ENCODE measurements around the gene PLCH2.
"Not testable (repeated sequence)": the region's sequence is repeated elsewhere in the genome, so short reads cannot be mapped to it uniquely, and the experiment has no call there.

Gene PLCH2

DNA sequence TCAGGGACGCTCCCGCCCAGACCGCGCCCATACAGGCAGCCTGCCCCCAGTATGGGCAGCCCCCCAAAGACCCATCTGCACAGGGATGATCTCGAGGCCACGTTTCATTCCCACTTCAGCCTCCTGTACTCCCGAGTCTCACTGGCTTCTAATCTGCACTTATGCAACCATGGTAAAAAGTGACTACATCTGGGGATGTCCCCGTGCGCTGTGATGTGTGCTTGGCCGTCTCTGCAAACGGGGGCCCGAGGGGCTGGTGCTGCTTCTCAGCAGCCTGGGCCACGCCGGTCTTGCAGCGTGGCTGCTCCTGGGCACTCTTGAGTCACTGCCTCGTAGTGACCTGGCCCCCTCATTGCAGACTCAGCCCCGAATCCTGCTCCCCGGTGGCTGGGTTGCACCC, 17.4 kb upstream of the PLCH2 start:
- Histone ChIP-seq H3K79me2 (ENCODE audit: control insufficient read depth, low read length) (no peaks in the 10 kb centered on the region), H3K4me2 (ENCODE audit: low read length) (no peak overlapping the region), H3K27ac (ENCODE audit: low read depth, low read length) (no peak overlapping the region), H3K9me3 (ENCODE audit: control insufficient read depth, insufficient read depth, low read length) (no peaks in the 10 kb centered on the region), H4K20me1 (ENCODE audit: control insufficient read depth, insufficient read depth, low read depth, low read length) (no peaks in the 10 kb centered on the region), H3K9me2 (replicated peaks; ENCODE audit: control insufficient read depth, low read length) (no peaks in the 10 kb centered on the region), H3K4me3 (ENCODE audit: low read length) (no peak overlapping the region), H3K36me3 (ENCODE audit: control insufficient read depth, low read length) (no peaks in the 10 kb centered on the region), H3K4me1 (ENCODE audit: control insufficient read depth, low read length) (no peaks in the 10 kb centered on the region), H3F3A (ENCODE audit: control insufficient read depth, insufficient read depth) (no peaks in the 10 kb centered on the region), H3K27me3 (ENCODE audit: control insufficient read depth, low read length) (no peaks in the 10 kb centered on the region)
- TF ChIP-seq EZH2phosphoT487 (IDR thresholded peaks at IDR 0.05; ENCODE audit: borderline replicate concordance, low read length): no peak
- TF ChIP-seq, protein P1, sequence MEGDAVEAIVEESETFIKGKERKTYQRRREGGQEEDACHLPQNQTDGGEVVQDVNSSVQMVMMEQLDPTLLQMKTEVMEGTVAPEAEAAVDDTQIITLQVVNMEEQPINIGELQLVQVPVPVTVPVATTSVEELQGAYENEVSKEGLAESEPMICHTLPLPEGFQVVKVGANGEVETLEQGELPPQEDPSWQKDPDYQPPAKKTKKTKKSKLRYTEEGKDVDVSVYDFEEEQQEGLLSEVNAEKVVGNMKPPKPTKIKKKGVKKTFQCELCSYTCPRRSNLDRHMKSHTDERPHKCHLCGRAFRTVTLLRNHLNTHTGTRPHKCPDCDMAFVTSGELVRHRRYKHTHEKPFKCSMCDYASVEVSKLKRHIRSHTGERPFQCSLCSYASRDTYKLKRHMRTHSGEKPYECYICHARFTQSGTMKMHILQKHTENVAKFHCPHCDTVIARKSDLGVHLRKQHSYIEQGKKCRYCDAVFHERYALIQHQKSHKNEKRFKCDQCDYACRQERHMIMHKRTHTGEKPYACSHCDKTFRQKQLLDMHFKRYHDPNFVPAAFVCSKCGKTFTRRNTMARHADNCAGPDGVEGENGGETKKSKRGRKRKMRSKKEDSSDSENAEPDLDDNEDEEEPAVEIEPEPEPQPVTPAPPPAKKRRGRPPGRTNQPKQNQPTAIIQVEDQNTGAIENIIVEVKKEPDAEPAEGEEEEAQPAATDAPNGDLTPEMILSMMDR (IDR thresholded peaks at IDR 0.05; ENCODE audit: low read depth, low read length, poor library complexity, severe bottlenecking): no peak

DNA sequence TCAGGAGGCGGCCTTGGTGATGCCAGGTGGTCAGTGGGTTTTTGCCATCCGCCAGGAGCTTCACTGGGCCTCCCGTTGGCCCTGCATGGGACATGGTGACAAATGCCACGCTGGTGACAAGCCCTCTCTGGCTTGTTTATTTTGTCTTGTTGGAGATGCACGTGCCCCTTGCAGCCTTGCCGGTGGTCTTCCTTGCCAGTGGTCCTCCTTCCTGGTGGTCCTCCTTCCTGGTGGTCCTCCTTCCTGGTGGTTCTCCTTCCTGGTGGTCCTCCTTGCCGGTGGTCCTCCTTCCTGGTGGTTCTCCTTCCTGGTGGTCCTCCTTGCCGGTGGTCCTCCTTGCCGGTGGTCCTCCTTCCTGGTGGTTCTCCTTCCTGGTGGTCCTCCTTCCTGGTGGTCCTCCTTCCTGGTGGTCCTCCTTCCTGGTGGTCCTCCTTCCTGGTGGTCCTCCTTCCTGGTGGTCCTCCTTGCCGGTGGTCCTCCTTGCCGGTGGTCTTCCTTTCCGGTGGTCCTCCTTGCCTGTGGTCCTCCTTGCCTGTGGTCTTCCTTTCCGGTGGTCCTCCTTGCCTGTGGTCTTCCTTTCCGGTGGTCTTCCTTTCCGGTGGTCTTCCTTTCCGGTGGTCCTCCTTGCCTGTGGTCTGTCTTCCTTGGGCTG, 16.9 kb upstream of the PLCH2 start:
- H3F3A ChIP-seq (ENCODE audit: control insufficient read depth, insufficient read depth); H3K4me1 ChIP-seq (ENCODE audit: control insufficient read depth, low read length); H4K20me1 ChIP-seq (ENCODE audit: control insufficient read depth, insufficient read depth, low read depth, low read length); H3K9me3 ChIP-seq (ENCODE audit: control insufficient read depth, insufficient read depth, low read length); H3K4me2 ChIP-seq (ENCODE audit: low read length); H3K4me3 ChIP-seq (ENCODE audit: low read length); H3K36me3 ChIP-seq (ENCODE audit: control insufficient read depth, low read length); H3K27ac ChIP-seq (ENCODE audit: low read depth, low read length); H3K79me2 ChIP-seq (ENCODE audit: control insufficient read depth, low read length); H3K9me2 ChIP-seq (replicated peaks; ENCODE audit: control insufficient read depth, low read length); H3K27me3 ChIP-seq (ENCODE audit: control insufficient read depth, low read length): not testable (repeated sequence)

DNA sequence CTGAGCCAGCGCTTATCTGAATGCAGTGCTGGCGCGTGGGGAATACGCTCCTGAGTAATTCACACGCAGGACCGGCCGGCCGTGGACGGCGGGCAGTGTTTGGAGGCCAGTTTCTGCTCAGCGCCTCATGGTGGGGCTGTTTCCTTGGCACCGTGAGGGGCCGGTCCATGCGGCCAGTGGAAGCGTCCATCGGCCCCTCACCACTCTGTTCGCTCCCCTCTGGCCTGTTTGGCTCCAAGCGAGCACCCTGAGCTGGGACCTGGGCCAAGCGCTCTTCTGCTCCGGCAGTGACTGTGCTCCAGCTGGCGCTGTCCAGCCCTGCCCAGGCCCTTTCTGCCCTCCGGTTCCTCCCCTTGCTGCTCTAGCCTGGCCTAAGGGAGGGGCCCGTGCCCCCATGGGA, 16.3 kb upstream of the PLCH2 start:
- H3K9me2 ChIP-seq (replicated peaks; ENCODE audit: control insufficient read depth, low read length): no peaks in the 10 kb centered on the region
- TF ChIP-seq, protein P1 (IDR thresholded peaks at IDR 0.05; ENCODE audit: low read depth, low read length, poor library complexity, severe bottlenecking): no peak
- no peak for TF ChIP-seq EZH2phosphoT487 (IDR thresholded peaks at IDR 0.05; ENCODE audit: borderline replicate concordance, low read length)
- H4K20me1 ChIP-seq (ENCODE audit: control insufficient read depth, insufficient read depth, low read depth, low read length): no peaks in the 10 kb centered on the region
- H3K4me3 ChIP-seq (ENCODE audit: low read length): no peak overlapping the region
- no peaks in the 10 kb centered on the region for H3K9me3 ChIP-seq (ENCODE audit: control insufficient read depth, insufficient read depth, low read length)
- H3K27me3 ChIP-seq (ENCODE audit: control insufficient read depth, low read length): no peaks in the 10 kb centered on the region
- H3K4me1 ChIP-seq (ENCODE audit: control insufficient read depth, low read length): no peaks in the 10 kb centered on the region
- H3K4me2 ChIP-seq (ENCODE audit: low read length): no peak overlapping the region
- no peaks in the 10 kb centered on the region for H3F3A ChIP-seq (ENCODE audit: control insufficient read depth, insufficient read depth)
- H3K27ac ChIP-seq (ENCODE audit: low read depth, low read length): no peak overlapping the region
- no peaks in the 10 kb centered on the region for H3K36me3 ChIP-seq (ENCODE audit: control insufficient read depth, low read length)
- H3K79me2 ChIP-seq (ENCODE audit: control insufficient read depth, low read length): no peaks in the 10 kb centered on the region

DNA sequence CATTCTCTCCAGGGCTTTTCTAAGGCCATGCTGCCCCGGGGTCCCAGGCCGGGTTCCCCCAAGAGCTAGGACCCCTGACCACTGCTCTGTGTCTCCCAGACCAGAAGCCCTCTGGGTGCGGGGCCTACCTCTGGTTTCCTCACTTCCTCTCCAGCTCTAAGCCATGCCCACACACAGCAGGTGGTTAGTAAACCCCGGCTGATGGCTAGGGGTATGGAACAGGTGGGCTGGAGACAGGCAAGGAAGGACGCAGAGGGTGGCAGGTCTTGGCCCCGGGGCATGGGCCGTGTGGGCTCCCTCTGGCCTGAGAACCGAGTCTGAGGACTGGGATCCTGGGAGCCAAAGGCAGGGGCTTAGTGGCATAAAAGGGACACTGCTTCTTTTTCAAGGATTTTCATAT, 15.9 kb upstream of the PLCH2 start:
- H3K9me3 ChIP-seq (ENCODE audit: control insufficient read depth, insufficient read depth, low read length): no peaks in the 10 kb centered on the region
- no peak overlapping the region for H3K27ac ChIP-seq (ENCODE audit: low read depth, low read length)
- H3K27me3 ChIP-seq (ENCODE audit: control insufficient read depth, low read length): no peaks in the 10 kb centered on the region
- no peak overlapping the region for H3K4me3 ChIP-seq (ENCODE audit: low read length)
- no peaks in the 10 kb centered on the region for H3K79me2 ChIP-seq (ENCODE audit: control insufficient read depth, low read length)
- no peaks in the 10 kb centered on the region for H4K20me1 ChIP-seq (ENCODE audit: control insufficient read depth, insufficient read depth, low read depth, low read length)
- H3K36me3 ChIP-seq (ENCODE audit: control insufficient read depth, low read length): no peaks in the 10 kb centered on the region
- H3K4me1 ChIP-seq (ENCODE audit: control insufficient read depth, low read length): no peaks in the 10 kb centered on the region
- H3K4me2 ChIP-seq (ENCODE audit: low read length): no peak overlapping the region
- TF ChIP-seq EZH2phosphoT487 (IDR thresholded peaks at IDR 0.05; ENCODE audit: borderline replicate concordance, low read length): no peak
- TF ChIP-seq, protein P1 (IDR thresholded peaks at IDR 0.05; ENCODE audit: low read depth, low read length, poor library complexity, severe bottlenecking): no peak
- H3F3A ChIP-seq (ENCODE audit: control insufficient read depth, insufficient read depth): no peaks in the 10 kb centered on the region
- H3K9me2 ChIP-seq (replicated peaks; ENCODE audit: control insufficient read depth, low read length): no peaks in the 10 kb centered on the region

All from DOHH2 (cell line).